Upper lobe of right lung (tissue), 1 donor: ENCODE measurements around the gene CFAP54. TPM values are rescaled to one million over a fixed set of nuclear protein-coding genes. Genes with fewer than 3 reads are reported as not detected.

Experiments
- ATAC-seq: fragments of 200-7000 bp; cut with Tn5 transposase; one replicate; pipeline ENCODE4 v1.9.1; 2020; ENCODE audit warnings: mild to moderate bottlenecking, moderate library complexity
- DNase-seq: peaks from one replicate; pipeline ENCODE4 v3.0.0-alpha.2; 2020
- H3K27ac ChIP-seq: fragments of 200-600 bp; one replicate; pipeline ENCODE4 v1.8.0; 2022
- H3K27me3 ChIP-seq: fragments of 200-600 bp; one replicate; pipeline ENCODE4 v1.8.0; 2022; ENCODE audit warnings: mild to moderate bottlenecking
- H3K36me3 ChIP-seq: fragments of 200-600 bp; one replicate; pipeline ENCODE4 v1.8.0; 2022
- H3K4me1 ChIP-seq: fragments of 200-600 bp; one replicate; pipeline ENCODE4 v1.8.0; 2022
- H3K4me3 ChIP-seq: fragments of 200-600 bp; one replicate; pipeline ENCODE4 v1.8.0; 2022; ENCODE audit warnings: mild to moderate bottlenecking
- H3K9me3 ChIP-seq: fragments of 200-600 bp; one replicate; pipeline ENCODE4 v1.8.0; 2022
- CTCF ChIP-seq: fragments of 200-600 bp; IDR thresholded peaks from one replicate; pipeline ENCODE4 v1.8.0; 2022; ENCODE audit warnings: antibody characterized with exemption
- intact Hi-C: fragments of 100-400 bp; cut with DNase I; formaldehyde crosslinking; loops from one replicate; pipeline ENCODE4 v1.11.0; 2022
- total RNA-seq: library from RNA; stranded (reverse); fragmentation: NEBNext Ultra II Directional; extraction: Animal tissue kit (Norgen Biotek cat#: 25700); gene quantifications from one replicate; pipeline ENCODE4 v1.2.1, GENCODE V29; 2021
- donor health status: DM: no; HTN: yes; CAD: no; lungs with severe emphysema.

The CFAP54 gene
- total RNA-seq, 1 donor from 2014 or later, result 0.75 TPM

DNA sequence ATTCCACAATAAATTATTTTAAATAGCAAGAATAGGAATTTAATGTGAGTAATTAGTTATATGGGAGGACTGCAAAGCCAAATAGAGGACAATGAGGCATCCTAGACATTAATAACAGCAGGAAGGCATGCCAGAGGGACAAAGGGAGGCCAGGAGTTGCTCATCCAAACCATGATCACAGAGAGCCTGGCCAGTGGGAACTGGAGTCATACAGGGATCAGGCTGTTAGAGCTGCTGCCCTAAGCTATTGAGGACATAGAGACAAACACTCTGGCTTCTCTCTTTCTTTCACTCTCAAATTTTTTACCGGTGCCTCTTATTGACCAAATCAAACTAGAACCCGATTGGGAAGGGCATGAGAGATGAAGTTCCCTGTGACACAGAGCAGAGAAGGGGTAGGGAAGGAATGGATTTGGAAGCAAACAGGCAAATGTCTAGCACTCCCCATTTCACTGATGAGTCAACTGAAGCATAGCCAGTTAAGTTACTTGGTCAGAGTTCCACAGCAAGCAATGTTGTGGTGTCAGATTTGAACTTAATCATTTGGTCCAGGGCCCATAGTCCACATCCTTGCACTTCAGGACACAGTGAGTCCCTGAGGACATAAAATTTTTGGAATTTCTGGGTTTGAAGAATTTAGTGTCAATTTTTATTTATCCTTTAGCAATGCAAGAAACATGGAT, 17.9 kb upstream of the CFAP54 start:
- Histone ChIP-seq H3K4me3 (no peak overlapping the region), H3K27me3 (no peaks in the 10 kb centered on the region), H3K36me3 (no peaks in the 10 kb centered on the region), H3K4me1 (no peaks in the 10 kb centered on the region), H3K9me3 (no peaks in the 10 kb centered on the region), H3K27ac (no peak overlapping the region)
- DNase-seq, result no peak
- no peak for ATAC-seq
- TF ChIP-seq CTCF, result no peak
- intact Hi-C loops, result no loop called here

- Histone ChIP-seq H3K27me3 (no peaks in the 10 kb centered on the region), H3K9me3 (no peaks in the 10 kb centered on the region), H3K27ac (no peak overlapping the region), H3K4me3 (no peak overlapping the region), H3K4me1 (no peaks in the 10 kb centered on the region), H3K36me3 (no peaks in the 10 kb centered on the region)
- no peak for DNase-seq
- no peak for ATAC-seq
- intact Hi-C loops, result no loop called here
- TF ChIP-seq CTCF, result no peak
These were observed 17.0 kb upstream of the CFAP54 start for GRCh38 chr12:96472384-96472783.

GRCh38 chr12:96473394-96474093, 15.8 kb upstream of the CFAP54 start:
- intact Hi-C loops, result no loop called here
- no peak for DNase-seq

DNA sequence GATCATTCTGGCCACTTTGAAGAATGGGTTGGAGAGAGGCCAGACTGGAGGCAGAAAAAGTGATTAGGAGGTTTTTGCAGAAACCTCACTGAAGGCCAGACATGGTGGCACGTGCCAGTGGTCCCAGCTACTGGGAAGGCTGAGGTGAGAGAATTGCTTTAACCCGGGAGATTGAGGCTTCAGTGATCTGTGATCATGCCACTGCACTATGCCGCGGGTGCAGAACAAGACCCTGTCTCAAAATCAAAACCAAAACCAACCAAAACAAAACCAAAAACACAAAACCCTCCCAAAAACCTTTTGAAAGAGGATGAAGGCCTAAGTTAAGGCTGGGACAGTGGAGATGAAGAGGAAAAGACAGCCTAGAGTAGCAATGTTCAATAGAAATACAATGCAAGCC, 15.2 kb upstream of the CFAP54 start:
- no peaks in the 10 kb centered on the region for H3K27me3 ChIP-seq
- no peaks in the 10 kb centered on the region for H3K36me3 ChIP-seq
- H3K4me1 ChIP-seq, result no peaks in the 10 kb centered on the region
- intact Hi-C loops, result no loop called here
- no peak for ATAC-seq
- no peak overlapping the region for H3K4me3 ChIP-seq
- no peaks in the 10 kb centered on the region for H3K9me3 ChIP-seq
- TF ChIP-seq CTCF, result no peak
- DNase-seq, result no peak
- H3K27ac ChIP-seq, result no peak overlapping the region

More at GRCh38 chr12:96473394-96474093, 15.8 kb upstream of the CFAP54 start:
- no peak for TF ChIP-seq CTCF
- peak; percentile 46 for ATAC-seq
- Histone ChIP-seq H3K27me3 (no peaks in the 10 kb centered on the region), H3K27ac (no peak overlapping the region), H3K36me3 (no peaks in the 10 kb centered on the region), H3K9me3 (no peaks in the 10 kb centered on the region), H3K4me3 (no peak overlapping the region), H3K4me1 (no peaks in the 10 kb centered on the region)

DNA sequence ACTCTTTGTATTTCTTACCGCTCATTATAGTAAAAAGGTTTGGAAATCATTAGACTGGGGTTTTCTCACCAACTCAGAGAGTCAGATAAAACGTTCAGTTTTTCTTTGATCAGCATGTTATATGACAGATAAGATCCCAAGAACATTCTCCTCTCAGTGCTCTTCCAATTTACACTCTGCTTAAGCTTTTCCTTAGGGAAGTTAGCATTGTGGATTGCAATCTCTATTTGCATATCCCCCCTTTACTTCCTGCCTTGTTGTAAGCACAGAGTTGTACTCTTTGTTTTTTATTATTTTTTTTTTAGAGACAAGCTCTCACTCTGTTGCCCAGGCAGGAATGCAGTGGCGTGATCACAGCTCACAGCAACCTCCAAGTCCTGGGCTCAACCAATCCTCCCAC, 11.4 kb upstream of the CFAP54 start:
- H3K4me1 ChIP-seq, result no peaks in the 10 kb centered on the region
- no peaks in the 10 kb centered on the region for H3K9me3 ChIP-seq
- ATAC-seq (no peak), DNase-seq (no peak)
- no peak overlapping the region for H3K27ac ChIP-seq
- no peak for TF ChIP-seq CTCF
- H3K27me3 ChIP-seq, result no peaks in the 10 kb centered on the region
- intact Hi-C loops, result no loop called here
- H3K4me3 ChIP-seq, result no peak overlapping the region
- no peaks in the 10 kb centered on the region for H3K36me3 ChIP-seq
